Occipital lobe (tissue), 2 donors: ENCODE results near the gene KRTAP9-2. TPM values are rescaled to one million over a fixed set of nuclear protein-coding genes. Genes with fewer than 3 reads are reported as not detected.

ENCODE experiments used
- small RNA-seq: library from RNA; depleted of rRNA; stranded (forward); fragments of <200 nt; gene quantifications from one replicate; pipeline ENCODE3, GENCODE V24; 2014
- total RNA-seq: library from RNA; depleted of rRNA; stranded (reverse); fragments of >200 nt; gene quantifications from one replicate; pipeline ENCODE4 v1.2.3, GENCODE V29; 2014

The KRTAP9-2 gene
- total RNA-seq, 1 donor from 2014 or later, result not detected

Small RNA genes lying within 50 kb of the gene (small RNA-seq; reads per million reads assigned to genes)
- not detected for gene KRTAP4-17P

Other genes starting within 250 kb of the KRTAP9-2 start
- not detected for gene KRT40, start 242.3 kb upstream of the KRTAP9-2 start, total RNA-seq
- gene KRTAP3-3, start 232.5 kb upstream of the KRTAP9-2 start, total RNA-seq, result not detected
- not detected for gene KRTAP3-2, start 226.7 kb upstream of the KRTAP9-2 start, total RNA-seq
- gene KRTAP3-1, start 217.5 kb upstream of the KRTAP9-2 start, total RNA-seq, result not detected
- not detected for gene KRTAP1-5, start 199.4 kb upstream of the KRTAP9-2 start, total RNA-seq
- gene KRTAP1-4, start 196.5 kb upstream of the KRTAP9-2 start, total RNA-seq, result not detected
- not detected for gene KRTAP1-3, start 191.8 kb upstream of the KRTAP9-2 start, total RNA-seq
- not detected for gene KRTAP1-1, start 185.2 kb upstream of the KRTAP9-2 start, total RNA-seq
- not detected for gene KRTAP2-1, start 179.3 kb upstream of the KRTAP9-2 start, total RNA-seq
- gene KRTAP2-2, start 171.4 kb upstream of the KRTAP9-2 start, total RNA-seq, result not detected
- not detected for gene KRTAP2-3, start 166.5 kb upstream of the KRTAP9-2 start, total RNA-seq
- not detected for gene KRTAP2-4, start 160.8 kb upstream of the KRTAP9-2 start, total RNA-seq
- gene KRTAP4-7, start 142.5 kb upstream of the KRTAP9-2 start, total RNA-seq, result not detected
- not detected for gene KRTAP4-8, start 128.5 kb upstream of the KRTAP9-2 start, total RNA-seq
- gene KRTAP4-16, start 124.4 kb upstream of the KRTAP9-2 start, total RNA-seq, result not detected
- gene KRTAP4-9, start 121.3 kb upstream of the KRTAP9-2 start, total RNA-seq, result not detected
- gene KRTAP4-11, start 108.3 kb upstream of the KRTAP9-2 start, total RNA-seq, result not detected
- not detected for gene KRTAP4-12, start 102.5 kb upstream of the KRTAP9-2 start, total RNA-seq
- gene KRTAP4-6, start 86.1 kb upstream of the KRTAP9-2 start, total RNA-seq, result not detected
- gene KRTAP4-5, start 76.8 kb upstream of the KRTAP9-2 start, total RNA-seq, result not detected
- gene KRTAP4-4, start 65.9 kb upstream of the KRTAP9-2 start, total RNA-seq, result not detected
- not detected for gene KRTAP4-3, start 58.4 kb upstream of the KRTAP9-2 start, total RNA-seq
- not detected for gene KRTAP4-2, start 48.4 kb upstream of the KRTAP9-2 start, total RNA-seq
- not detected for gene KRTAP4-1, start 41.7 kb upstream of the KRTAP9-2 start, total RNA-seq
- gene KRTAP9-1, start 36.8 kb upstream of the KRTAP9-2 start, total RNA-seq, result not detected
- gene KRTAP9-3, start 5.8 kb downstream of the KRTAP9-2 start, total RNA-seq, result not detected
- gene KRTAP9-8, start 11.4 kb downstream of the KRTAP9-2 start, total RNA-seq, result not detected
- not detected for gene KRTAP9-4, start 23.0 kb downstream of the KRTAP9-2 start, total RNA-seq
- gene KRTAP9-9, start 28.7 kb downstream of the KRTAP9-2 start, total RNA-seq, result not detected
- gene KRTAP9-6, start 38.7 kb downstream of the KRTAP9-2 start, total RNA-seq, result not detected
- gene KRTAP9-7, start 49.0 kb downstream of the KRTAP9-2 start, total RNA-seq, result not detected
- not detected for gene KRTAP29-1, start 76.2 kb downstream of the KRTAP9-2 start, total RNA-seq
- not detected for gene KRTAP16-1, start 82.7 kb downstream of the KRTAP9-2 start, total RNA-seq
- not detected for gene KRTAP17-1, start 89.1 kb downstream of the KRTAP9-2 start, total RNA-seq
- gene KRT33A, start 124.2 kb downstream of the KRTAP9-2 start, total RNA-seq, result not detected
- not detected for gene KRT33B, start 143.2 kb downstream of the KRTAP9-2 start, total RNA-seq
- 0.31 TPM for gene KRT34, start 155.7 kb downstream of the KRTAP9-2 start, total RNA-seq
- gene KRT31, start 171.0 kb downstream of the KRTAP9-2 start, total RNA-seq, result 0.47 TPM
- gene KRT37, start 197.9 kb downstream of the KRTAP9-2 start, total RNA-seq, result not detected
- not detected for gene KRT38, start 214.3 kb downstream of the KRTAP9-2 start, total RNA-seq
- not detected for gene KRT32, start 240.7 kb downstream of the KRTAP9-2 start, total RNA-seq